ENCODE measurements around the gene RBM7. TPM values are rescaled to one million over a fixed set of nuclear protein-coding genes. Genes with fewer than 3 reads are reported as not detected.

Gene RBM7
- total and polyA plus RNA-seq, 2 experiments from 2014 or later = 20.6 to 35.2 TPM

- H3K27me3 ChIP-seq = no peaks in the 10 kb centered on the region
- no peaks in the 10 kb centered on the region for H3K9me3 ChIP-seq (ENCODE audit: low read depth)
- H3K4me1 ChIP-seq (ENCODE audit: low read depth) = no peaks in the 10 kb centered on the region
- TF ChIP-seq CTCF (IDR thresholded peaks at IDR 0.05; ENCODE audit: low read depth, low read length) = no peak
- no peak for DNase-seq (ENCODE audit: low read depth in 1 of 2, low spot score in 1 of 2)
- H3K4me3 ChIP-seq = no peak overlapping the region
- no peaks in the 10 kb centered on the region for H3K36me3 ChIP-seq
- no peak overlapping the region for H3K27ac ChIP-seq
Observed at GRCh38 chr11:114386131-114386530, 14.3 kb upstream of the RBM7 start.

DNA sequence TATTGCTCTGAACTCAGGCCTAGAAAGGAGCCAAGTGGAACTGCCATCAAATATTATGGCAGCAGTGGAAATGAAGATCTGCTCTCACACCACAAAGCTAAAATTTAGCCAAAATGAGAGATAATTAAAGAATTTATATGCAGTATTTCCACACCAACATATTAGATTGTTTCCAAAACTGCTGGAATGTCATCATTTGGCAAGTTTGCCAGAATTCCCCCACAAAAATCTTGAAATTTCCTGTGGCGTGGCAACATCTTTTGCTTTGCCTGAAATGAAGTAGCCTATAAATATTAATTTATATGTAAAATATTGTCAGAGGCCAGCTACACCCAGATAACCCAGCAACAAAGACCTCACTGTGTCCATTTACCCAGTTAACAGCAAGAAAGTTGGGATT is 13.9 kb upstream of the RBM7 start:
- H3K9me3 ChIP-seq (ENCODE audit: low read depth) = no peaks in the 10 kb centered on the region
- no peak overlapping the region for H3K4me3 ChIP-seq
- no peak overlapping the region for H3K27ac ChIP-seq
- H3K36me3 ChIP-seq = no peaks in the 10 kb centered on the region
- TF ChIP-seq CTCF (IDR thresholded peaks at IDR 0.05; ENCODE audit: low read depth, low read length) = no peak
- H3K4me1 ChIP-seq (ENCODE audit: low read depth) = no peaks in the 10 kb centered on the region
- DNase-seq (ENCODE audit: low read depth in 1 of 2, low spot score in 1 of 2) = peak in 1 of 2 donors; percentile 43
- no peaks in the 10 kb centered on the region for H3K27me3 ChIP-seq

DNA sequence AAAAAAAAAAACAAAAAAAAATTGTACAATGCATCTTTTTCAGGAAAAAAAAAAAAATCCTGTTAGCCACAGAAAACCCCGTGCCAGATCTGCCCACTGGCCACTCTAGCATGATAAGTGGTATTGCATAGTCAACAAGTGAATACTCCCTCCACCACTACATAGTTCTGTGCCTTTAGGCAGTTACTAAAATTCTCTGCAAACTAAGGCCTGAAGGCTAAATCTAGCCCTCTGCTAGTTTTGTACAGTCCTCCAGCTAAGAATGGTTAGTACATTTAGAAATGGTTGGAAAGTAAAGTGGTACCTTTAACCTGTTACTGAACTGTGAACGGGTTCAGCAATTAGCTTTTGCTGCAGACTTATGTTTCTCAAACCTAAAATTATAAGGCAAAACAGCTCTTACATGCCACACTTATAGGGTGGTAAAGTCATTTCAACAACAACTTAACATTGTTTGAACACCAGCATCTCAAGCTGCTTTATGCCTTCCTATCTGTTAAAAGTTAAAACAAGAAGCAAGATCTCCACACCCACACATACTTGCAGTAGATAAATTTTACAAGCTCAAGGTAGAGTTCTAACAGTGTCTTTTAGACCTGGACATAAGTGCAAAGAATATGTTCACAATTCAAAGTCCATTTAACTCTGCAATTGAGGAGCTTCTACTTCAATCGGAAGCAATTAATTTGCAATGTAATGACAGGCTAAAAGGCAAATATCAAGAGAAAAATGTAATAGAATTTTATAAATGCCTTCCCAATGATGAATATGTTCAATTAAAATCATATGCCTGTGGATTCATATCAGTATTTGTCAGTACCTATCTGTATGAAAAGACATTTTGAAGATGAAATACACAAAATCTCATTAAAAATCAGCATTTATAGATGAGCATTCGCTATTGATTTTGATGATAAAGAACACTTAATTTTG is 7.5 kb upstream of the RBM7 start:
- no peaks in the 10 kb centered on the region for H3K4me1 ChIP-seq (ENCODE audit: low read depth)
- H3K36me3 ChIP-seq = no peaks in the 10 kb centered on the region
- DNase-seq (ENCODE audit: low read depth in 1 of 2, low spot score in 1 of 2) = no peak
- no peaks in the 10 kb centered on the region for H3K9me3 ChIP-seq (ENCODE audit: low read depth)
- H3K27ac ChIP-seq = no peak overlapping the region
- TF ChIP-seq CTCF (IDR thresholded peaks at IDR 0.05; ENCODE audit: low read depth, low read length) = no peak
- H3K4me3 ChIP-seq = no peak overlapping the region
- H3K27me3 ChIP-seq = no peaks in the 10 kb centered on the region

DNA sequence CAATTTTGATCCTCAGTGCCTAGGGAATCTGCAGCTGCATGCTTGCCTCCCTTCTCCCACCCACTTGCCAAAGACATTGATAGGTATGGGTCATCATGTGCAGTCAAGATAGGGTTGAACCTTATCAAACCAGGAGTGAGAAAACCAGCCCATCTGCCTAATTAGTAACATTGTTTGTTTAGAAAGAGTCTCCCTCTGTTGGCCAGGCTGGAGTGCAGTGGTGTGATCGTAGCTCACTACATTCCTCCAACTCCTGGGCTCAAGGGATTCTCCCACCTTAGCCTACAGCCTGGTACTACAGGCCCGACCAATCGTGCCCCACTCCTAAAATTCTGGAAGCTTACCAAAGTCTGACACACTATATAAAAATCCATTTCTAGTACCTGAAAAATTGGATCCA is 4.7 kb upstream of the RBM7 start:
- H3K9me3 ChIP-seq (ENCODE audit: low read depth) = no peaks in the 10 kb centered on the region
- DNase-seq (ENCODE audit: low read depth in 1 of 2, low spot score in 1 of 2) = no peak
- TF ChIP-seq CTCF (IDR thresholded peaks at IDR 0.05; ENCODE audit: low read depth, low read length) = peak; percentile 44
- no peaks in the 10 kb centered on the region for H3K36me3 ChIP-seq
- no peaks in the 10 kb centered on the region for H3K27me3 ChIP-seq
- H3K4me3 ChIP-seq = no peak overlapping the region
- no peak overlapping the region for H3K27ac ChIP-seq
- peaks cover 11% of the 10 kb centered on the region for H3K4me1 ChIP-seq (ENCODE audit: low read depth)

GRCh38 chr11:114396916-114397315 is 3.5 kb upstream of the RBM7 start:
- Histone ChIP-seq H3K27me3 (no peaks in the 10 kb centered on the region), H3K9me3 (ENCODE audit: low read depth) (no peaks in the 10 kb centered on the region), H3K36me3 (no peaks in the 10 kb centered on the region), H3K4me3 (no peak overlapping the region), H3K4me1 (ENCODE audit: low read depth) (peaks cover 15% of the 10 kb centered on the region), H3K27ac (no peak overlapping the region)
- no peak for DNase-seq (ENCODE audit: low read depth in 1 of 2, low spot score in 1 of 2)
- TF ChIP-seq CTCF (IDR thresholded peaks at IDR 0.05; ENCODE audit: low read depth, low read length) = no peak
